Body of pancreas (tissue), 4 donors: ENCODE results near the gene ERAL1.

ENCODE experiments used
- POLR2A ChIP-seq, 3 donors: fragments of 450-650 bp; IDR thresholded peaks; one replicate each; pipeline ENCODE4 v1.6.1; 2016; ENCODE audit warnings: antibody characterized with exemption in 3 of 3, mild to moderate bottlenecking in 2 of 3
- TF ChIP-seq, protein P1 (sequence below), 7 experiments: fragments of 450-650 bp in 4 of 7; fragments of 200-600 bp in 3 of 7; sonication (generic) in 3 of 7; IDR thresholded peaks; one replicate each; pipeline ENCODE4 v1.5.1; 2016 to 2019; ENCODE audit warnings: antibody characterized with exemption in 7 of 7

DNA sequence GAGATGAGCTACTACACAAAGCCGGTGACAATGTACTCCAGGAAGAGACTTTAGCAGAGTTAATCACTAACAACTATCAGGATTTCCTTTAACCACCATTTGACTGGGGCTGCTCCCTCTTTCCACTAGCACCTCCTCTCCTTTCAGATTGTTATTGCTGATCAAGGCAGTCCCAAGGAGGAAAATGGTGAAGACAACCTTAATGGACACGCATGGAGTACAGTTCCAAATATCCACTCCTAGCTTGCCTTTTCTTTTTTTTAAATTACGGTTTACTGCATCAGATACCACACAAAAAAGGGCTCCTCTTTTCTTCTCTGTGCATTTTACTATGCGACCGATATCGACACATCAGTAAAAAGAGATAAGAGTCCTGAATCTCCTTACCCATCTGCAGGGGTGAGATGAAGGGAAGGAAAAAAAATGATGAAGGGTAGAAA, 43.1 kb upstream of the ERAL1 start:
- TF ChIP-seq, protein P1, sequence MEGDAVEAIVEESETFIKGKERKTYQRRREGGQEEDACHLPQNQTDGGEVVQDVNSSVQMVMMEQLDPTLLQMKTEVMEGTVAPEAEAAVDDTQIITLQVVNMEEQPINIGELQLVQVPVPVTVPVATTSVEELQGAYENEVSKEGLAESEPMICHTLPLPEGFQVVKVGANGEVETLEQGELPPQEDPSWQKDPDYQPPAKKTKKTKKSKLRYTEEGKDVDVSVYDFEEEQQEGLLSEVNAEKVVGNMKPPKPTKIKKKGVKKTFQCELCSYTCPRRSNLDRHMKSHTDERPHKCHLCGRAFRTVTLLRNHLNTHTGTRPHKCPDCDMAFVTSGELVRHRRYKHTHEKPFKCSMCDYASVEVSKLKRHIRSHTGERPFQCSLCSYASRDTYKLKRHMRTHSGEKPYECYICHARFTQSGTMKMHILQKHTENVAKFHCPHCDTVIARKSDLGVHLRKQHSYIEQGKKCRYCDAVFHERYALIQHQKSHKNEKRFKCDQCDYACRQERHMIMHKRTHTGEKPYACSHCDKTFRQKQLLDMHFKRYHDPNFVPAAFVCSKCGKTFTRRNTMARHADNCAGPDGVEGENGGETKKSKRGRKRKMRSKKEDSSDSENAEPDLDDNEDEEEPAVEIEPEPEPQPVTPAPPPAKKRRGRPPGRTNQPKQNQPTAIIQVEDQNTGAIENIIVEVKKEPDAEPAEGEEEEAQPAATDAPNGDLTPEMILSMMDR (IDR thresholded peaks at IDR 0.05): no peak
- no peak for TF ChIP-seq POLR2A (IDR thresholded peaks at IDR 0.05)
